Nephron (organoid): ENCODE data around the gene JUNB.

ENCODE experiments used
- H3K27ac Mint-ChIP-seq, 3 experiments: 2 replicates each; pipeline ENCODE4 v1.8.0; 2020; ENCODE audit warnings: mixed read lengths in 3 of 3, mild to moderate bottlenecking in 2 of 3, moderate library complexity in 1 of 3
- H3K27me3 Mint-ChIP-seq: 2 replicates; pipeline ENCODE4 v1.8.0; 2021; ENCODE audit warnings: low read depth, mild to moderate bottlenecking, moderate library complexity, mixed read lengths
- H3K36me3 Mint-ChIP-seq: 2 replicates; pipeline ENCODE4 v1.8.0; 2020; ENCODE audit warnings: low read depth, mixed read lengths
- H3K4me1 Mint-ChIP-seq: 2 replicates; pipeline ENCODE4 v1.8.0; 2020; ENCODE audit warnings: mixed read lengths
- H3K4me3 Mint-ChIP-seq, 3 experiments: 2 replicates each; pipeline ENCODE4 v1.8.0; 2020; ENCODE audit warnings: mild to moderate bottlenecking in 3 of 3, mixed read lengths in 3 of 3, moderate library complexity in 2 of 3
- H3K9me3 Mint-ChIP-seq: 2 replicates; pipeline ENCODE4 v1.8.0; 2020; ENCODE audit warnings: mixed read lengths
- CTCF ChIP-seq, 3 experiments: fragments of 200-600 bp; sonication (generic); IDR thresholded peaks; one replicate each; pipeline ENCODE4 v1.5.0; 2021; ENCODE audit warnings: antibody characterized with exemption in 3 of 3; ENCODE audit not compliant: unreplicated experiment in 3 of 3

The JUNB gene

GRCh38 chr19:12792853-12793289 lies 1.6 kb downstream of the JUNB start:
- peak overlapping the region; percentile 64 to 93 (median 73) for H3K27ac Mint-ChIP-seq
- no peak for TF ChIP-seq CTCF (IDR thresholded peaks at IDR 0.05; ENCODE audit: unreplicated experiment in 3 of 3)
- no peaks in the 10 kb centered on the region for H3K27me3 Mint-ChIP-seq
- H3K4me1 Mint-ChIP-seq, result peaks cover 40% of the 10 kb centered on the region
- H3K4me3 Mint-ChIP-seq, result peak overlapping the region; percentile 94 to 98 (median 96)
- H3K9me3 Mint-ChIP-seq, result no peaks in the 10 kb centered on the region
- peaks cover 9% of the 10 kb centered on the region for H3K36me3 Mint-ChIP-seq

- TF ChIP-seq CTCF (IDR thresholded peaks at IDR 0.05; ENCODE audit: unreplicated experiment in 3 of 3), result no peak
- peaks cover 34% of the 10 kb centered on the region for H3K4me1 Mint-ChIP-seq
- peak overlapping the region; percentile 94 to 98 (median 96) for H3K4me3 Mint-ChIP-seq
- H3K27ac Mint-ChIP-seq, result peak overlapping the region; percentile 68 to 93 (median 73)
- peaks cover 9% of the 10 kb centered on the region for H3K36me3 Mint-ChIP-seq
- H3K27me3 Mint-ChIP-seq, result no peaks in the 10 kb centered on the region
- H3K9me3 Mint-ChIP-seq, result no peaks in the 10 kb centered on the region
These were observed 2.3 kb downstream of the JUNB start for GRCh38 chr19:12793290-12794195.

GRCh38 chr19:12794196-12794941 lies 3.1 kb downstream of the JUNB start:
- H3K4me3 Mint-ChIP-seq, result peak overlapping the region; percentile 72 to 85 (median 84)
- no peaks in the 10 kb centered on the region for H3K27me3 Mint-ChIP-seq
- no peaks in the 10 kb centered on the region for H3K9me3 Mint-ChIP-seq
- no peak for TF ChIP-seq CTCF (IDR thresholded peaks at IDR 0.05; ENCODE audit: unreplicated experiment in 3 of 3)
- H3K4me1 Mint-ChIP-seq, result peaks cover 25% of the 10 kb centered on the region
- peak overlapping the region; percentile 49 to 68 (median 60) for H3K27ac Mint-ChIP-seq
- H3K36me3 Mint-ChIP-seq, result peaks cover 9% of the 10 kb centered on the region

GRCh38 chr19:12794971-12795381 lies 3.7 kb downstream of the JUNB start:
- no peak for TF ChIP-seq CTCF (IDR thresholded peaks at IDR 0.05; ENCODE audit: unreplicated experiment in 3 of 3)
- Mint-ChIP-seq H3K27me3 (no peaks in the 10 kb centered on the region), H3K4me3 (peak overlapping the region; percentile 72 to 85 (median 84))

GRCh38 chr19:12796146-12797071 lies 5.1 kb downstream of the JUNB start:
- Mint-ChIP-seq H3K27ac (peak overlapping the region; percentile 31 to 72 (median 66)), H3K4me3 (peak overlapping the region; percentile 72 to 80 (median 79)), H3K9me3 (no peaks in the 10 kb centered on the region), H3K36me3 (peaks cover 13% of the 10 kb centered on the region), H3K4me1 (peaks cover 23% of the 10 kb centered on the region), H3K27me3 (no peaks in the 10 kb centered on the region)
- peak; percentile 91 to 92 (median 92) for TF ChIP-seq CTCF (IDR thresholded peaks at IDR 0.05; ENCODE audit: unreplicated experiment in 3 of 3)

More at GRCh38 chr19:12794971-12795381, 3.7 kb downstream of the JUNB start:
- peaks cover 25% of the 10 kb centered on the region for H3K4me1 Mint-ChIP-seq
- H3K36me3 Mint-ChIP-seq, result peaks cover 13% of the 10 kb centered on the region
- no peaks in the 10 kb centered on the region for H3K9me3 Mint-ChIP-seq
- H3K27ac Mint-ChIP-seq, result no peak overlapping the region
